22Rv1 (cell line): Measurements from ENCODE around the gene RABL6.

Source experiments
- ZFX ChIP-seq: fragments of 450-650 bp; IDR thresholded peaks from 2 replicates; pipeline ENCODE4 v1.6.1; 2017; ENCODE audit warnings: antibody characterized with exemption, borderline replicate concordance
- TF ChIP-seq, protein P1 (sequence below): fragments of 450-650 bp; IDR thresholded peaks from 2 replicates; pipeline ENCODE4 v1.5.1; 2017; ENCODE audit warnings: mild to moderate bottlenecking

DNA sequence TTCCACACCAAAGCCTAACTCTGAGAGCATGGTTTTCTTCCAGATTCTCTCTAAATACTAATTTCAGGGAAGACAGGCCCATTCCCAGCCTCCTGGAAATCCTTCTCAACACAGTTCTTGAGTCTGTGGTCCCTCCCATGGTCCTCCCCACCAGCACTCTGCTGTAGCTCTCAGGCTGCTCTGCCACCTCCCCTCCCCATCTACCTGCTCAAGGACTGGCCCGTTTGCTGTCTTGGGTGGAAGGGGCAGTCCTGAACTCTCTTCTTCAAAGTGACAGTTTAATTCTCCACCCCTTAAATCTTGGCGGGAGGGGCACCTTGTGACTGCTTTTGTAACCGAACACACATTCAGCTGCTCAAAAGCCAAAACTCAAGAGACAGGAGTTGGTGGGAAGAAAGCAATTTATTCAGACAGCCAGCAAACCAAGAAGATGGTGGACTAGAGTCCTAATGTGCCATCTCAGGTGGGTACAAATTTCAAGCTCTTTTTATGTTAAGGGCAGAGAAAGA lies 35.8 kb upstream of the RABL6 start:
- TF ChIP-seq, protein P1, sequence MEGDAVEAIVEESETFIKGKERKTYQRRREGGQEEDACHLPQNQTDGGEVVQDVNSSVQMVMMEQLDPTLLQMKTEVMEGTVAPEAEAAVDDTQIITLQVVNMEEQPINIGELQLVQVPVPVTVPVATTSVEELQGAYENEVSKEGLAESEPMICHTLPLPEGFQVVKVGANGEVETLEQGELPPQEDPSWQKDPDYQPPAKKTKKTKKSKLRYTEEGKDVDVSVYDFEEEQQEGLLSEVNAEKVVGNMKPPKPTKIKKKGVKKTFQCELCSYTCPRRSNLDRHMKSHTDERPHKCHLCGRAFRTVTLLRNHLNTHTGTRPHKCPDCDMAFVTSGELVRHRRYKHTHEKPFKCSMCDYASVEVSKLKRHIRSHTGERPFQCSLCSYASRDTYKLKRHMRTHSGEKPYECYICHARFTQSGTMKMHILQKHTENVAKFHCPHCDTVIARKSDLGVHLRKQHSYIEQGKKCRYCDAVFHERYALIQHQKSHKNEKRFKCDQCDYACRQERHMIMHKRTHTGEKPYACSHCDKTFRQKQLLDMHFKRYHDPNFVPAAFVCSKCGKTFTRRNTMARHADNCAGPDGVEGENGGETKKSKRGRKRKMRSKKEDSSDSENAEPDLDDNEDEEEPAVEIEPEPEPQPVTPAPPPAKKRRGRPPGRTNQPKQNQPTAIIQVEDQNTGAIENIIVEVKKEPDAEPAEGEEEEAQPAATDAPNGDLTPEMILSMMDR = no peak
- no peak for TF ChIP-seq ZFX
